CD14-positive monocyte (primary cell): Measurements from ENCODE around the gene HUNK. TPM values are rescaled to one million over a fixed set of nuclear protein-coding genes. Genes with fewer than 3 reads are reported as not detected.

Source experiments
- DNase-seq, 3 donors: peaks; one replicate each; pipeline ENCODE4 v3.0.0-alpha.2; 2011 to 2022
- H2AFZ ChIP-seq: 2 replicates; pipeline ENCODE4 v1.6.0; 2012; ENCODE audit warnings: mild to moderate bottlenecking, low read depth, low read length, inconsistent platforms; ENCODE audit not compliant: insufficient read depth, poor library complexity, severe bottlenecking
- H3K27ac ChIP-seq, 2 donors: 1 replicate in 1 of 2; 2 replicates in 1 of 2; pipeline ENCODE4 v1.5.1; 2012 to 2013; ENCODE audit warnings: low read length in 2 of 2, control low read depth in 1 of 2, inconsistent platforms in 1 of 2, low read depth in 1 of 2, mild to moderate bottlenecking in 1 of 2
- H3K27me3 ChIP-seq, 2 donors: one replicate each; pipeline versions ENCODE4 v1.6.0 to v1.6.1; 2011 to 2013; ENCODE audit warnings: low read length in 2 of 2; ENCODE audit not compliant: control insufficient read depth in 2 of 2, insufficient read depth in 2 of 2
- H3K36me3 ChIP-seq, 2 donors: replicated peaks in 1 of 2; 1 replicate in 1 of 2; 2 replicates in 1 of 2; pipeline versions ENCODE4 v1.5.1 to v1.6.1; 2012 to 2013; ENCODE audit warnings: low read length in 2 of 2, control low read depth in 1 of 2, inconsistent platforms in 1 of 2, mild to moderate bottlenecking in 1 of 2; ENCODE audit not compliant: insufficient read depth in 2 of 2, control insufficient read depth in 1 of 2
- H3K4me1 ChIP-seq, 2 donors: 1 replicate in 1 of 2; 2 replicates in 1 of 2; pipeline versions ENCODE4 v1.5.1 to v1.6.1; 2012 to 2013; ENCODE audit warnings: low read length in 2 of 2, control low read depth in 1 of 2, inconsistent platforms in 1 of 2, mild to moderate bottlenecking in 1 of 2, moderate library complexity in 1 of 2; ENCODE audit not compliant: insufficient read depth in 2 of 2, control insufficient read depth in 1 of 2
- H3K4me2 ChIP-seq: replicated peaks from 2 replicates; pipeline ENCODE3; 2012; ENCODE audit warnings: low read length, moderate library complexity, mild to moderate bottlenecking; ENCODE audit not compliant: poor library complexity, severe bottlenecking; ENCODE audit errors: extremely low read depth
- H3K4me3 ChIP-seq, 3 experiments: fragments of 200-600 bp in 1 of 3; sonication (generic) in 1 of 3; replicated peaks in 1 of 3; 1 replicate in 2 of 3; 2 replicates in 1 of 3; pipeline ENCODE4 v1.5.1; 2011 to 2013; ENCODE audit warnings: low read length in 3 of 3, mild to moderate bottlenecking in 3 of 3, control low read depth in 2 of 3, low read depth in 2 of 3, inconsistent platforms in 1 of 3, moderate library complexity in 1 of 3
- H3K79me2 ChIP-seq: 2 replicates; pipeline ENCODE4 v1.6.0; 2012; ENCODE audit warnings: mild to moderate bottlenecking, control low read depth, inconsistent platforms, low read length, moderate library complexity; ENCODE audit not compliant: insufficient read depth
- H3K9ac ChIP-seq: 2 replicates; pipeline ENCODE4 v1.6.0; 2017; ENCODE audit warnings: low read length, mild to moderate bottlenecking; ENCODE audit not compliant: insufficient read depth, poor library complexity, severe bottlenecking
- H3K9me3 ChIP-seq, 2 donors: replicated peaks in 1 of 2; 1 replicate in 1 of 2; 2 replicates in 1 of 2; pipeline versions ENCODE4 v1.5.1 to v1.6.1; 2012 to 2013; ENCODE audit warnings: low read length in 2 of 2, control low read depth in 1 of 2; ENCODE audit not compliant: control insufficient read depth in 1 of 2, insufficient read depth in 1 of 2
- H4K20me1 ChIP-seq: 2 replicates; pipeline ENCODE4 v1.6.0; 2012; ENCODE audit warnings: mild to moderate bottlenecking, low read length, control low read depth, moderate library complexity; ENCODE audit not compliant: insufficient read depth
- H3K27ac Mint-ChIP-seq, 7 donors: one replicate each; pipeline ENCODE4 v1.8.0; 2020; ENCODE audit warnings: mild to moderate bottlenecking in 7 of 7, mixed read lengths in 7 of 7, moderate library complexity in 6 of 7, inconsistent platforms in 2 of 7
- H3K27me3 Mint-ChIP-seq, 3 donors: one replicate each; pipeline ENCODE4 v1.8.0; 2021 to 2022; ENCODE audit warnings: low read depth in 3 of 3, mild to moderate bottlenecking in 3 of 3, mixed read lengths in 3 of 3, moderate library complexity in 3 of 3, inconsistent platforms in 1 of 3
- H3K36me3 Mint-ChIP-seq, 2 donors: one replicate each; pipeline ENCODE4 v1.8.0; 2020; ENCODE audit warnings: mixed read lengths in 2 of 2, inconsistent platforms in 1 of 2, mild to moderate bottlenecking in 1 of 2
- H3K4me1 Mint-ChIP-seq: one replicate; pipeline ENCODE4 v1.8.0; 2020; ENCODE audit warnings: mild to moderate bottlenecking, mixed read lengths
- H3K4me3 Mint-ChIP-seq, 2 donors: one replicate each; pipeline ENCODE4 v1.8.0; 2020; ENCODE audit warnings: mild to moderate bottlenecking in 2 of 2, mixed read lengths in 2 of 2, moderate library complexity in 1 of 2
- H3K9me3 Mint-ChIP-seq, 7 donors: one replicate each; pipeline ENCODE4 v1.8.0; 2020 to 2022; ENCODE audit warnings: mixed read lengths in 7 of 7, mild to moderate bottlenecking in 6 of 7, moderate library complexity in 6 of 7, inconsistent platforms in 2 of 7
- WGBS: methylation state at CpG from one replicate; pipeline ENCODE4 v1.1.5; 2013; ENCODE audit warnings: missing lambda C conversion rate; ENCODE audit not compliant: insufficient coverage; 5-methylcytosine and 5-hydroxymethylcytosine counted together
- intact Hi-C, 2 donors: fragments of 100-400 bp; cut with micrococcal nuclease; formaldehyde crosslinking; loops; one replicate each; pipeline versions ENCODE4 v1.15.0 to v1.15.1; 2023
- polyA plus RNA-seq, 3 donors: library from polyadenylated mRNA; depleted of rRNA in 1 of 3; unstranded in 2 of 3; stranded (reverse) in 1 of 3; fragments of 300-500 nt in 2 of 3; fragments of >200 nt in 1 of 3; fragmentation: Illumina TruSeq in 2 of 3; gene quantifications; 1 replicate in 2 of 3; 2 replicates in 1 of 3; pipeline ENCODE4 v1.2.3, GENCODE V29; 2012 to 2021
- TF ChIP-seq, protein P1 (sequence below): fragments of 200-600 bp; IDR thresholded peaks from one replicate; pipeline ENCODE4 v1.8.0; 2022; ENCODE audit warnings: antibody characterized with exemption, mild to moderate bottlenecking

Gene HUNK
- polyA plus RNA-seq, 3 donors, result not detected

DNA sequence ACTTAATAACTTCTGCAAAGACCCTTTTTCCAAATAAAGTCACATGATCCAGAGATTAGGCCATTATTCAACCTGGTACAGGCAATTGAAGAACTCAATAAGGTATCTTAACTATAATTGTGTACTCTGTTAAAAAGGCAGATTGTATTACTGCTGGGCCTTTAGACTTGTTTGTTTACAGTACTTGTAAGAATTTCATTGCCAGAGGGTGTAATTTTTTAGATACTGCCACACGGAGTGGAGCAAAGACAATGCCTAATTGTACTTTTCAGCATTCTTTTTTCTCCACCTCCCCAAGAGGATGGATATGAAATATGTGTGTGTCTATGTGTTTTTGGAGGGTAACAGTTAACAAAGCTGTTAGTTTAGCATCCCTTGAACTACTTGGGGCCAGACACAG is 47.5 kb downstream of the HUNK start:
- H2AFZ ChIP-seq, result no peak overlapping the region
- H3K4me3 Mint-ChIP-seq, result no peak overlapping the region
- no peaks in the 10 kb centered on the region for H3K79me2 ChIP-seq
- no peaks in the 10 kb centered on the region for H3K4me1 ChIP-seq
- H3K9ac ChIP-seq, result no peak overlapping the region
- WGBS, result no CpG with 5 or more reads among the region's 1 CpG
- peaks cover 7 to 30% (median 12%) of the 10 kb centered on the region in 7 donors for H3K9me3 Mint-ChIP-seq
- TF ChIP-seq, protein P1, sequence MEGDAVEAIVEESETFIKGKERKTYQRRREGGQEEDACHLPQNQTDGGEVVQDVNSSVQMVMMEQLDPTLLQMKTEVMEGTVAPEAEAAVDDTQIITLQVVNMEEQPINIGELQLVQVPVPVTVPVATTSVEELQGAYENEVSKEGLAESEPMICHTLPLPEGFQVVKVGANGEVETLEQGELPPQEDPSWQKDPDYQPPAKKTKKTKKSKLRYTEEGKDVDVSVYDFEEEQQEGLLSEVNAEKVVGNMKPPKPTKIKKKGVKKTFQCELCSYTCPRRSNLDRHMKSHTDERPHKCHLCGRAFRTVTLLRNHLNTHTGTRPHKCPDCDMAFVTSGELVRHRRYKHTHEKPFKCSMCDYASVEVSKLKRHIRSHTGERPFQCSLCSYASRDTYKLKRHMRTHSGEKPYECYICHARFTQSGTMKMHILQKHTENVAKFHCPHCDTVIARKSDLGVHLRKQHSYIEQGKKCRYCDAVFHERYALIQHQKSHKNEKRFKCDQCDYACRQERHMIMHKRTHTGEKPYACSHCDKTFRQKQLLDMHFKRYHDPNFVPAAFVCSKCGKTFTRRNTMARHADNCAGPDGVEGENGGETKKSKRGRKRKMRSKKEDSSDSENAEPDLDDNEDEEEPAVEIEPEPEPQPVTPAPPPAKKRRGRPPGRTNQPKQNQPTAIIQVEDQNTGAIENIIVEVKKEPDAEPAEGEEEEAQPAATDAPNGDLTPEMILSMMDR, result no peak
- peaks cover 0 to 4% of the 10 kb centered on the region in 2 donors for H3K9me3 ChIP-seq
- no peaks in the 10 kb centered on the region for H3K36me3 Mint-ChIP-seq
- no peak overlapping the region for H3K4me3 ChIP-seq
- no peaks in the 10 kb centered on the region for H3K27me3 ChIP-seq
- H3K27ac ChIP-seq, result no peak overlapping the region
- H3K27me3 Mint-ChIP-seq, result peaks cover 0 to 3% (median 1%) of the 10 kb centered on the region in 3 donors
- no peak for DNase-seq
- no peaks in the 10 kb centered on the region for H3K36me3 ChIP-seq
- no peak overlapping the region for H3K27ac Mint-ChIP-seq
- no peaks in the 10 kb centered on the region for H4K20me1 ChIP-seq
- no peaks in the 10 kb centered on the region for H3K4me1 Mint-ChIP-seq
- intact Hi-C loops, result no loop called here
- H3K4me2 ChIP-seq, result no peak overlapping the region

DNA sequence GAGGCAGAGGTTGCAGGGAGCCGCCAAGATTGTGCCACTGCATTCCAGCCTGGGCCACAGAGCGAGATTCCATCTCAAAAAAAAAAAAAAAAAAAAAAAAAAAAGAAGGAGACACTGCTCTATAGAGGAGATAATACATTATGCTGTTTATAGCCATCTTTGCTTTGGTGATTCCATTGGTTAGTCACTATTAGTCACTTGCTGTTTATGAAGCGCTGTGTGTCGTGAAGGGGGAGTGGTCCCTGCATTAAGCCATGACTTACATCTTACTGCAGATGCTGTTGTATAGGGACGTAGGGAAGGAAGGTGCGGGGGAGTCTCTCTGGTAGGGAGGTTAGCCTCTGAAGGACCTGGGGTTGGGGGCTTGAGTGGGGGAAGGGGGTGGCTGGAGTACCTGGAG is 48.3 kb downstream of the HUNK start:
- H3K4me3 Mint-ChIP-seq, result no peak overlapping the region
- no peak for DNase-seq
- Histone ChIP-seq H3K4me1 (no peaks in the 10 kb centered on the region), H3K27me3 (no peaks in the 10 kb centered on the region), H3K79me2 (no peaks in the 10 kb centered on the region), H3K4me3 (no peak overlapping the region), H3K4me2 (no peak overlapping the region), H3K9me3 (peaks cover 0 to 4% of the 10 kb centered on the region in 2 donors), H3K36me3 (no peaks in the 10 kb centered on the region), H2AFZ (no peak overlapping the region), H3K27ac (no peak overlapping the region), H3K9ac (no peak overlapping the region), H4K20me1 (no peaks in the 10 kb centered on the region)
- H3K4me1 Mint-ChIP-seq, result no peaks in the 10 kb centered on the region
- WGBS, result 96% methylated on average over 4 of the region's 6 CpGs
- TF ChIP-seq, protein P1, result no peak
- intact Hi-C loops, result no loop called here
- peaks cover 7 to 33% (median 14%) of the 10 kb centered on the region in 7 donors for H3K9me3 Mint-ChIP-seq
- H3K27me3 Mint-ChIP-seq, result peaks cover 0 to 3% (median 0%) of the 10 kb centered on the region in 3 donors
- no peak overlapping the region for H3K27ac Mint-ChIP-seq
- H3K36me3 Mint-ChIP-seq, result no peaks in the 10 kb centered on the region
